Loucy (cell line): ENCODE data around the gene FPR1.

Experiments used
- H2AFZ ChIP-seq: fragments of 200-600 bp; sonication (generic); 2 replicates; pipeline ENCODE4 v1.6.0; 2016; ENCODE audit warnings: antibody characterized with exemption, mild to moderate bottlenecking, low read length, moderate library complexity
- H3F3A ChIP-seq: fragments of 200-600 bp; 2 replicates; pipeline ENCODE4 v1.6.0; 2016; ENCODE audit warnings: antibody characterized with exemption, low read depth, mild to moderate bottlenecking
- H3K27me3 ChIP-seq: fragments of 200-600 bp; sonication (generic); 2 replicates; pipeline ENCODE4 v1.6.1; 2014; ENCODE audit warnings: low read length, mild to moderate bottlenecking; ENCODE audit not compliant: insufficient read depth, poor library complexity, severe bottlenecking
- H3K36me3 ChIP-seq: fragments of 200-600 bp; sonication (generic); 2 replicates; pipeline ENCODE4 v1.6.1; 2016; ENCODE audit warnings: low read length; ENCODE audit not compliant: insufficient read depth
- H3K4me1 ChIP-seq: fragments of 200-600 bp; sonication (generic); 2 replicates; pipeline ENCODE4 v1.5.1; 2014; ENCODE audit warnings: low read length, mild to moderate bottlenecking; ENCODE audit not compliant: insufficient read depth, poor library complexity, severe bottlenecking
- H3K4me2 ChIP-seq: fragments of 200-600 bp; sonication (generic); 2 replicates; pipeline ENCODE4 v1.6.0; 2014; ENCODE audit warnings: antibody characterized with exemption, low read length, low read depth, mild to moderate bottlenecking; ENCODE audit not compliant: poor library complexity, severe bottlenecking
- H3K4me3 ChIP-seq: fragments of 200-600 bp; sonication (generic); 2 replicates; pipeline ENCODE4 v1.5.1; 2014; ENCODE audit warnings: low read length, mild to moderate bottlenecking, mixed read lengths; ENCODE audit not compliant: poor library complexity, severe bottlenecking
- H3K79me2 ChIP-seq: fragments of 200-600 bp; sonication (generic); 2 replicates; pipeline ENCODE4 v1.6.1; 2014; ENCODE audit warnings: low read length; ENCODE audit not compliant: insufficient read depth
- H3K9ac ChIP-seq: fragments of 200-600 bp; sonication (generic); 2 replicates; pipeline ENCODE4 v1.6.0; 2014; ENCODE audit warnings: mild to moderate bottlenecking, low read depth, low read length, moderate library complexity; ENCODE audit not compliant: poor library complexity, severe bottlenecking
- H3K9me2 ChIP-seq: fragments of 200-600 bp; sonication (generic); replicated peaks from 2 replicates; pipeline ENCODE4 v1.6.1; 2016; ENCODE audit warnings: low read depth, low read length, mixed read lengths
- H3K9me3 ChIP-seq: fragments of 200-600 bp; sonication (generic); 2 replicates; pipeline ENCODE4 v1.6.1; 2014; ENCODE audit warnings: mild to moderate bottlenecking, antibody characterized with exemption, low read length, low read depth; ENCODE audit not compliant: insufficient read depth
- H4K20me1 ChIP-seq: fragments of 200-600 bp; sonication (generic); 2 replicates; pipeline ENCODE4 v1.6.0; 2014; ENCODE audit warnings: antibody characterized with exemption, low read length, mild to moderate bottlenecking; ENCODE audit not compliant: insufficient read depth, poor library complexity, severe bottlenecking
- CTCF ChIP-seq: fragments of 200-600 bp; sonication (generic); conservative IDR thresholded peaks from 2 replicates; pipeline ENCODE4 v1.5.1; 2014; ENCODE audit warnings: mild to moderate bottlenecking, antibody characterized with exemption, low read length
- EZH2phosphoT487 ChIP-seq: fragments of 200-600 bp; IDR thresholded peaks from 2 replicates; pipeline ENCODE4 v1.6.1; 2018; ENCODE audit warnings: antibody characterized with exemption, mild to moderate bottlenecking, moderate library complexity, borderline replicate concordance

Gene FPR1

GRCh38 chr19:51786646-51787494, 35.2 kb upstream of the FPR1 start:
- Histone ChIP-seq H3K9me3 (no peaks in the 10 kb centered on the region), H3K36me3 (no peaks in the 10 kb centered on the region), H3K9ac (no peak overlapping the region), H3K4me1 (no peaks in the 10 kb centered on the region), H2AFZ (no peak overlapping the region), H3K4me3 (no peak overlapping the region), H3K79me2 (no peaks in the 10 kb centered on the region), H4K20me1 (no peaks in the 10 kb centered on the region), H3F3A (no peaks in the 10 kb centered on the region), H3K4me2 (no peak overlapping the region), H3K27me3 (no peaks in the 10 kb centered on the region), H3K9me2 (no peaks in the 10 kb centered on the region)
- TF ChIP-seq CTCF: no peak
- TF ChIP-seq EZH2phosphoT487: no peak

DNA sequence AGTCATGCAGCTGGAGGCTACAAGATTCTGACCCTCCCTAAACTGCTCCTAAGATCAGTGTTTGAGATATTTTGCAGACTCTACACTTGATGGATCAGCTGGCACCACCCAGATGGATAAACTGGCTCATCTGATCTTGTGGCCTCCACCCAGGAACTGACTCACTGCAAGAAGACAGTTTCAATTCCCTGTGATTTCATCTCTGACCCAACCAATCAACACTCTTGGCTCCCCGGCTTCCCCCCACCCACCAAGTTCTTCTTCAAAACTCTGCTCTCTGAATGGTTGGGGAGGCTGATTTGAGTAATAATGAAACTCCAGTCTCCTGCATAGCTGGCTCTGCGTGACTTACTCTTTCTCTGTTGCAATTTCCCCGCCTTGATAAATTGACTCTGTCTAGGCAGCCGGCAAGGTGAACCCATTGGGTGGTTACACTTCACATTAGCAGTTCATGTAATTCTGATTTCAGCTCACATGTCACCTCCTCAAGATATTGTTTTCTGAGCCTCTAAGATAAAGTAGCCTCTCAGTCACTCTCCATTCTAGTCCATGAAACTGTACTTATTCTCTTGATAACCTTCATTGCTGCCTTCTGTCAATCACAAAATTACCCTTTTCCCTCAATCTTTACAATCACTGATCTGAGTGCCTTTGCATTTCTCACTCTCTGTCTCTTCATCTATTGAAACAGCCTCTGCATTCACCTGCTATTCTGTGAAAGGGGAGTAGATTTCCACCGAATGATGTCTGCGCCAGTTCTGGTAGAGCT, 33.4 kb upstream of the FPR1 start:
- TF ChIP-seq CTCF (no peak), EZH2phosphoT487 (no peak)
- Histone ChIP-seq H3K9me3 (no peaks in the 10 kb centered on the region), H2AFZ (no peak overlapping the region), H3K4me1 (no peaks in the 10 kb centered on the region), H4K20me1 (no peaks in the 10 kb centered on the region), H3K9me2 (no peaks in the 10 kb centered on the region), H3F3A (no peaks in the 10 kb centered on the region), H3K4me2 (no peak overlapping the region), H3K79me2 (no peaks in the 10 kb centered on the region), H3K36me3 (no peaks in the 10 kb centered on the region), H3K27me3 (no peaks in the 10 kb centered on the region), H3K9ac (no peak overlapping the region), H3K4me3 (no peak overlapping the region)

DNA sequence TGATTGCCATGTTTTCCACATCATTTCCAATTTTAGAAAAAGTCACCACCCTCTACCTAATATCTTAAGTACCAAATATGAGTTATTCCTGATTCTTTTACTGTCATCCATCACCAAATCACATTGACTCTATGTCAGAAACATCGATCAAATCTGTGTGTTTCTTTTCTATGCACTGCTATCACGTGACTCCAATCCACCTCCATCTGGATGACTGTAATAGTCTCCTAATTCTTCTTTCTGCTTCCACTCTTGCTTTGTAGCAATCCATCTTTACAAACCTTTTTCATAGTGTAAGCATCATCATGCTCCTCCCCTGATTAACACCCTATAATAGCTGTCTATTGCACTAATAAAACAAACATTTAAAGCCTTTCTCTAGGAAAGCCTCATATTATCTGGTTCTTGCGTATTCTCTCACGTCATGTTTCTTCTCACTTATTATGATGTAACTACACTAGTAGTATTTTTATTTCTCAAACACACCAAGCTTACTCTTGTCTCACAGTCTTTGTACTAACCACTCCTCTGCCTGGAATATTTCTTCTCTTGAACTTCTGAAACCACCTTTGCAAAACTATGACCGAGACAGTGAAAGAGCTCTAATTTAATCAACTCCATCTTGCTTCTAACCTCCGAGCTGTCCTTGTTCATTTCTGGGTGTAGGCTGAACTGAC, 32.6 kb upstream of the FPR1 start:
- Histone ChIP-seq H3K4me2 (no peak overlapping the region), H3K4me1 (no peaks in the 10 kb centered on the region), H3K9ac (no peak overlapping the region), H3K4me3 (no peak overlapping the region), H3K27me3 (no peaks in the 10 kb centered on the region), H2AFZ (no peak overlapping the region), H4K20me1 (no peaks in the 10 kb centered on the region), H3F3A (no peaks in the 10 kb centered on the region), H3K79me2 (no peaks in the 10 kb centered on the region), H3K9me3 (no peaks in the 10 kb centered on the region), H3K9me2 (no peaks in the 10 kb centered on the region), H3K36me3 (no peaks in the 10 kb centered on the region)
- no peak for TF ChIP-seq EZH2phosphoT487
- no peak for TF ChIP-seq CTCF
